ENCODE results near the gene SPTAN1.
A peak's percentile ranks its signal among the peaks of the same experiment; 100 is the strongest.
"Not testable (repeated sequence)": the region's sequence is repeated elsewhere in the genome, so short reads cannot be mapped to it uniquely, and the experiment has no call there.

The SPTAN1 gene

DNA sequence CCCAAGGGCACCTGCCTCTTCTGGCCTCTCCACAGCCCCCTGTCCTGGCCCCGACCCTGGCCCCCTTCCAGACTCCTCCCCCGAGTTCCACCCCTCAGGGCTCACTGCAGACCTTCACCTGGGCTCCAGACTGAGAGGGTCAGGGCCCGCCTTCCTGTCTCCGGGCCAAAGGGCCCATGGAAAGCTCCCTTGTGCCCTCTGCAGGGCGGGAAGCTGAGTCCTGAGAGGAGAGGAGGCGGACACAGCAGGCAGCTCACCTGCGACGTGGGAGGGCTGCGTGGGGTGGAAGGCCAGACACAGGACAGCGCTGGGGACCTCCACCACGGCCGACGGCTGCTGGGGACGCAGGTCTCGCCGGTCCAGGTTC lies 83.6 kb downstream of the SPTAN1 start:
- H3K27ac ChIP-seq (ENCODE audit: insufficient read depth, low read length, poor library complexity, severe bottlenecking): no peak overlapping the region
- no peaks in the 10 kb centered on the region for H3K4me1 ChIP-seq (ENCODE audit: control insufficient read depth, insufficient read depth, low read length, poor library complexity, severe bottlenecking)
- H3K4me3 ChIP-seq (ENCODE audit: insufficient read depth, low read depth, low read length, poor library complexity, severe bottlenecking): no peak overlapping the region
- DNase-seq: no peak
- no peaks in the 10 kb centered on the region for H3K27me3 ChIP-seq (replicated peaks; ENCODE audit: control insufficient read depth, insufficient read depth, low read length, poor library complexity, severe bottlenecking)
- peaks cover 33% of the 10 kb centered on the region for H3K36me3 ChIP-seq (ENCODE audit: control insufficient read depth, insufficient read depth, low read length)
- H3K9me3 ChIP-seq (ENCODE audit: control insufficient read depth, low read length): no peaks in the 10 kb centered on the region

GRCh38 chr9:128636556-128637530 lies 84.5 kb downstream of the SPTAN1 start:
- H3K27me3 ChIP-seq (replicated peaks; ENCODE audit: control insufficient read depth, insufficient read depth, low read length, poor library complexity, severe bottlenecking): no peaks in the 10 kb centered on the region
- no peak overlapping the region for H3K4me3 ChIP-seq (ENCODE audit: insufficient read depth, low read depth, low read length, poor library complexity, severe bottlenecking)
- H3K36me3 ChIP-seq (ENCODE audit: control insufficient read depth, insufficient read depth, low read length): peaks cover 24% of the 10 kb centered on the region
- no peak for DNase-seq
- H3K9me3 ChIP-seq (ENCODE audit: control insufficient read depth, low read length): no peaks in the 10 kb centered on the region
- no peaks in the 10 kb centered on the region for H3K4me1 ChIP-seq (ENCODE audit: control insufficient read depth, insufficient read depth, low read length, poor library complexity, severe bottlenecking)
- no peak overlapping the region for H3K27ac ChIP-seq (ENCODE audit: insufficient read depth, low read length, poor library complexity, severe bottlenecking)

- Histone ChIP-seq H3K27ac (ENCODE audit: insufficient read depth, low read length, poor library complexity, severe bottlenecking) (no peak overlapping the region), H3K4me1 (ENCODE audit: control insufficient read depth, insufficient read depth, low read length, poor library complexity, severe bottlenecking) (no peaks in the 10 kb centered on the region), H3K4me3 (ENCODE audit: insufficient read depth, low read depth, low read length, poor library complexity, severe bottlenecking) (no peak overlapping the region), H3K27me3 (replicated peaks; ENCODE audit: control insufficient read depth, insufficient read depth, low read length, poor library complexity, severe bottlenecking) (no peaks in the 10 kb centered on the region), H3K9me3 (ENCODE audit: control insufficient read depth, low read length) (no peaks in the 10 kb centered on the region), H3K36me3 (ENCODE audit: control insufficient read depth, insufficient read depth, low read length) (peaks cover 16% of the 10 kb centered on the region)
- no peak for DNase-seq
Measured at GRCh38 chr9:128637656-128638055, 85.3 kb downstream of the SPTAN1 start.

- DNase-seq: no peak
- no peaks in the 10 kb centered on the region for H3K4me1 ChIP-seq (ENCODE audit: control insufficient read depth, insufficient read depth, low read length, poor library complexity, severe bottlenecking)
- H3K27me3 ChIP-seq (replicated peaks; ENCODE audit: control insufficient read depth, insufficient read depth, low read length, poor library complexity, severe bottlenecking): no peaks in the 10 kb centered on the region
- no peak overlapping the region for H3K4me3 ChIP-seq (ENCODE audit: insufficient read depth, low read depth, low read length, poor library complexity, severe bottlenecking)
- peaks cover 7% of the 10 kb centered on the region for H3K36me3 ChIP-seq (ENCODE audit: control insufficient read depth, insufficient read depth, low read length)
- no peak overlapping the region for H3K27ac ChIP-seq (ENCODE audit: insufficient read depth, low read length, poor library complexity, severe bottlenecking)
- no peaks in the 10 kb centered on the region for H3K9me3 ChIP-seq (ENCODE audit: control insufficient read depth, low read length)
Measured at GRCh38 chr9:128638580-128638979, 86.2 kb downstream of the SPTAN1 start.

GRCh38 chr9:128640603-128641002 lies 88.2 kb downstream of the SPTAN1 start:
- Histone ChIP-seq H3K27me3 (replicated peaks; ENCODE audit: control insufficient read depth, insufficient read depth, low read length, poor library complexity, severe bottlenecking) (no peaks in the 10 kb centered on the region), H3K4me3 (ENCODE audit: insufficient read depth, low read depth, low read length, poor library complexity, severe bottlenecking) (no peak overlapping the region), H3K4me1 (ENCODE audit: control insufficient read depth, insufficient read depth, low read length, poor library complexity, severe bottlenecking) (no peaks in the 10 kb centered on the region), H3K27ac (ENCODE audit: insufficient read depth, low read length, poor library complexity, severe bottlenecking) (no peak overlapping the region), H3K36me3 (ENCODE audit: control insufficient read depth, insufficient read depth, low read length) (no peaks in the 10 kb centered on the region), H3K9me3 (ENCODE audit: control insufficient read depth, low read length) (no peaks in the 10 kb centered on the region)
- no peak for DNase-seq

DNA sequence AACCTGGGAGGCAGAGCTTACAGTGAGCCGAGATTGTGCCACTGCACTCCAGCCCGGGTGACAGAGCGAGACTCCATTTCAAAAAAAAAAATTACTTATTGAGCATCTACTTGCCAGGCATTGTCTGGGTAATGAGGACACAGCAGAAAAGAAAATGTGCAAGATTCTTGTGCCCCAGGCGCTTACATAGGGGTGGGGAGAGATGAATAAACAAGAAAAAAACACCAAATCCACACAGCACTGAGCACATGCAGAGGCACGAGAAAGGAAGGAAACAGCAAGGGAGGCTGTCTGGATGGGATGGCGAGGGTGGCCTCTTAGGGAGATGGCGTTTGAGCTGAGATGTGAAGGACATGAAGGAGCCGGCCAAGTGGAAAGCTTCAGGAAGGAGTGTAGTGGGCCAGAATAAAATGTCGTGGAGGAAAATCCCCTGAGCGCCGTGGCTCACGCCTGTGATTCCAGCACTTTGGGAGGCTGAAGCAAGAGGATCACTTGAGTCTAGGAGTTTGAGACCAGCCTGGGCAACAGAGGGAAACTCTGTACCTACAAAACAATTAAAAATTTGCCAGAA lies 90.4 kb downstream of the SPTAN1 start:
- Histone ChIP-seq H3K27me3 (replicated peaks; ENCODE audit: control insufficient read depth, insufficient read depth, low read length, poor library complexity, severe bottlenecking) (no peaks in the 10 kb centered on the region), H3K4me1 (ENCODE audit: control insufficient read depth, insufficient read depth, low read length, poor library complexity, severe bottlenecking) (no peaks in the 10 kb centered on the region), H3K4me3 (ENCODE audit: insufficient read depth, low read depth, low read length, poor library complexity, severe bottlenecking) (no peak overlapping the region), H3K36me3 (ENCODE audit: control insufficient read depth, insufficient read depth, low read length) (no peaks in the 10 kb centered on the region), H3K27ac (ENCODE audit: insufficient read depth, low read length, poor library complexity, severe bottlenecking) (no peak overlapping the region), H3K9me3 (ENCODE audit: control insufficient read depth, low read length) (no peaks in the 10 kb centered on the region)
- DNase-seq: no peak

GRCh38 chr9:128643519-128644300 lies 91.3 kb downstream of the SPTAN1 start:
- no peak overlapping the region for H3K27ac ChIP-seq (ENCODE audit: insufficient read depth, low read length, poor library complexity, severe bottlenecking)
- H3K4me3 ChIP-seq (ENCODE audit: insufficient read depth, low read depth, low read length, poor library complexity, severe bottlenecking): no peak overlapping the region

DNA sequence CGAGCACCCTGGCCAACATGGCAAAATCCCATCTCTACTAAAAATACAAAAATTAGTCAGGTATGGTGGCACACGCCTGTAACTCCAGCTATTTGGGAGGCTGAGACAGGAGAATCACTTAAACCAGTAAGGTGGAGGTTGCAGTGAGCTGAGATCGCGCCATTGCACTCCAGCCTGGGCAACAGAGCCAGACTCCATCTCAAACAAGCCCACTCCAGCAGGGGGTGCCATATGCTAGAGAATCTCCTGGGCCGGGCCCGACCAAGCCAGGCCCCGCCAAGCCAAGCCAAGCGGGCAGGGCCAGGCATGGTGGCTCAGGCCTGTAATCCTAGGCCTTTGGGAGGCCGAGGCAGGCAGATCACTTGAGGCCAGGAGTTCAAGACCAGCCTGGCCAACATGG lies 95.8 kb downstream of the SPTAN1 start:
- not testable (repeated sequence) for H3K4me1 ChIP-seq (ENCODE audit: control insufficient read depth, insufficient read depth, low read length, poor library complexity, severe bottlenecking); H3K27ac ChIP-seq (ENCODE audit: insufficient read depth, low read length, poor library complexity, severe bottlenecking); H3K36me3 ChIP-seq (ENCODE audit: control insufficient read depth, insufficient read depth, low read length); H3K27me3 ChIP-seq (replicated peaks; ENCODE audit: control insufficient read depth, insufficient read depth, low read length, poor library complexity, severe bottlenecking); H3K9me3 ChIP-seq (ENCODE audit: control insufficient read depth, low read length); H3K4me3 ChIP-seq (ENCODE audit: insufficient read depth, low read depth, low read length, poor library complexity, severe bottlenecking)
- peak; percentile 33 to 47 (median 42) for DNase-seq

More at GRCh38 chr9:128643519-128644300, 91.3 kb downstream of the SPTAN1 start:
- Histone ChIP-seq H3K9me3 (ENCODE audit: control insufficient read depth, low read length) (no peaks in the 10 kb centered on the region), H3K4me1 (ENCODE audit: control insufficient read depth, insufficient read depth, low read length, poor library complexity, severe bottlenecking) (no peaks in the 10 kb centered on the region), H3K36me3 (ENCODE audit: control insufficient read depth, insufficient read depth, low read length) (no peaks in the 10 kb centered on the region), H3K27me3 (replicated peaks; ENCODE audit: control insufficient read depth, insufficient read depth, low read length, poor library complexity, severe bottlenecking) (no peaks in the 10 kb centered on the region)
- no peak for DNase-seq

GRCh38 chr9:128651798-128652197 lies 99.4 kb downstream of the SPTAN1 start:
- Histone ChIP-seq H3K4me1 (ENCODE audit: control insufficient read depth, insufficient read depth, low read length, poor library complexity, severe bottlenecking) (peaks cover 4% of the 10 kb centered on the region), H3K27me3 (replicated peaks; ENCODE audit: control insufficient read depth, insufficient read depth, low read length, poor library complexity, severe bottlenecking) (no peaks in the 10 kb centered on the region)

GRCh38 chr9:128653908-128654307 lies 101.5 kb downstream of the SPTAN1 start:
- Histone ChIP-seq H3K27ac (ENCODE audit: insufficient read depth, low read length, poor library complexity, severe bottlenecking) (no peak overlapping the region), H3K4me3 (ENCODE audit: insufficient read depth, low read depth, low read length, poor library complexity, severe bottlenecking) (no peak overlapping the region), H3K4me1 (ENCODE audit: control insufficient read depth, insufficient read depth, low read length, poor library complexity, severe bottlenecking) (peaks cover 4% of the 10 kb centered on the region), H3K36me3 (ENCODE audit: control insufficient read depth, insufficient read depth, low read length) (no peaks in the 10 kb centered on the region), H3K27me3 (replicated peaks; ENCODE audit: control insufficient read depth, insufficient read depth, low read length, poor library complexity, severe bottlenecking) (no peaks in the 10 kb centered on the region), H3K9me3 (ENCODE audit: control insufficient read depth, low read length) (no peaks in the 10 kb centered on the region)
- no peak for DNase-seq

More at GRCh38 chr9:128651798-128652197, 99.4 kb downstream of the SPTAN1 start:
- no peak for DNase-seq
- Histone ChIP-seq H3K9me3 (ENCODE audit: control insufficient read depth, low read length) (no peaks in the 10 kb centered on the region), H3K4me3 (ENCODE audit: insufficient read depth, low read depth, low read length, poor library complexity, severe bottlenecking) (no peak overlapping the region), H3K27ac (ENCODE audit: insufficient read depth, low read length, poor library complexity, severe bottlenecking) (no peak overlapping the region), H3K36me3 (ENCODE audit: control insufficient read depth, insufficient read depth, low read length) (no peaks in the 10 kb centered on the region)
